ENCODE results near the gene GRXCR1. TPM values are rescaled to one million over a fixed set of nuclear protein-coding genes. Genes with fewer than 3 reads are reported as not detected.

GRXCR1 gene
- total RNA-seq, 1 experiment from 2014 or later: not detected

DNA sequence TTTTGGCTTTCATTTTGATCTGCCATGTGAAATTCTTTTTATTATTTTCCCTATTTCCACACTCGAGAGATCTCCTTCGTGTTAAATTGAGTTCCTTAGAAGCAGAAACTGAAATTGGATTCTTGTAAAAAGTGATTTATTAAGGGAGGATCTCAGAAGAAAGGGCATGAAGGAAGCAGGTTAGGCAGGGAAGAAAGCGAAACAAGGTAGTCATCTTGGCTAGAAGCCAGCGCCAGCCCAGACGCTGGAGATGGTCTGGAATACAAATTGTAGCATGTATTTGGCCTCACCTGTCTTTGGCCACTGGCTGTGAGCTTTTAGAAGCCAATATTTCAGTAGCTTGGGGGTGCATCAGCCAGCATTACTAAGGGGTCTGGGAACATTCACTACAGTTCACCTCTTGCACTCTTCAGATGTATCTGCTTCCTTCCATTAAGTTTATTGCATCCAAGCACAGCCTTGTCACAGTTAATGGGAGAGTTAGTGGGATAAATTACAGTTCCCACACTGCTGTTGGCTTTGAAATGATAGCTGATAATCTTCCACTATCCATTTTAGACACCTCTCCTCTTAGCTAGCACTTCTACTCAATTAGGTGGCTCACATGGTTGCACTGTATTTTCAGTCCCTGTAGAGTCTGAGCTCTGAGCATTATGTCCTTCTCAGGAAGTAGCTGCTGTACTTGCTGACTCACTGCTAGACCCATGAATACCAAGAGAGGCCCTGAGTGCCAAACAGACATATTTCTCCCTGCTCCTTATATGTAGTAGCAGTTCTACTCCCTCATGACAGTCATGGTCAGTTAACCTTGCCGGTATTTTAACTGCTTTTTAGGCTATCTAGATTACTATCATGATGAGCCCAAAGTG lies 14.6 kb downstream of the GRXCR1 start:
- Histone ChIP-seq H3K27ac (ENCODE audit: low read length) (no peak overlapping the region), H3K27me3 (ENCODE audit: control insufficient read depth, insufficient read depth, low read length) (no peaks in the 10 kb centered on the region), H3K4me3 (ENCODE audit: low read depth in 2 of 2, low read length in 2 of 2) (no peak overlapping the region), H3K9me3 (ENCODE audit: control insufficient read depth, insufficient read depth, low read depth, low read length) (no peaks in the 10 kb centered on the region), H3K4me1 (ENCODE audit: control insufficient read depth, insufficient read depth, low read length) (no peaks in the 10 kb centered on the region), H3K36me3 (ENCODE audit: control insufficient read depth, insufficient read depth, low read length) (no peaks in the 10 kb centered on the region)
- BruUV-seq (replicated peaks): no TSS peak
- CTCF ChIA-PET: no interaction called here
- ATAC-seq (no peak), DNase-seq (ENCODE audit: low read depth, low spot score) (no peak)
- no peak for TF ChIP-seq SIN3A (IDR thresholded peaks at IDR 0.05; ENCODE audit: borderline replicate concordance, insufficient read depth, low read depth, low read length)
- TF ChIP-seq, protein P1, sequence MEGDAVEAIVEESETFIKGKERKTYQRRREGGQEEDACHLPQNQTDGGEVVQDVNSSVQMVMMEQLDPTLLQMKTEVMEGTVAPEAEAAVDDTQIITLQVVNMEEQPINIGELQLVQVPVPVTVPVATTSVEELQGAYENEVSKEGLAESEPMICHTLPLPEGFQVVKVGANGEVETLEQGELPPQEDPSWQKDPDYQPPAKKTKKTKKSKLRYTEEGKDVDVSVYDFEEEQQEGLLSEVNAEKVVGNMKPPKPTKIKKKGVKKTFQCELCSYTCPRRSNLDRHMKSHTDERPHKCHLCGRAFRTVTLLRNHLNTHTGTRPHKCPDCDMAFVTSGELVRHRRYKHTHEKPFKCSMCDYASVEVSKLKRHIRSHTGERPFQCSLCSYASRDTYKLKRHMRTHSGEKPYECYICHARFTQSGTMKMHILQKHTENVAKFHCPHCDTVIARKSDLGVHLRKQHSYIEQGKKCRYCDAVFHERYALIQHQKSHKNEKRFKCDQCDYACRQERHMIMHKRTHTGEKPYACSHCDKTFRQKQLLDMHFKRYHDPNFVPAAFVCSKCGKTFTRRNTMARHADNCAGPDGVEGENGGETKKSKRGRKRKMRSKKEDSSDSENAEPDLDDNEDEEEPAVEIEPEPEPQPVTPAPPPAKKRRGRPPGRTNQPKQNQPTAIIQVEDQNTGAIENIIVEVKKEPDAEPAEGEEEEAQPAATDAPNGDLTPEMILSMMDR (IDR thresholded peaks at IDR 0.05): no peak
- no peak for TF ChIP-seq REST (IDR thresholded peaks at IDR 0.05; ENCODE audit: insufficient read depth in 1 of 2, low read depth in 2 of 2, low read length in 1 of 2)
- no peak for TF ChIP-seq TCF7L2 (IDR thresholded peaks at IDR 0.05; ENCODE audit: low read depth, low read length)
- TF ChIP-seq POLR2AphosphoS5 (IDR thresholded peaks at IDR 0.05; ENCODE audit: low read depth, low read length): no peak
- in situ Hi-C loops (cut with HindIII; ENCODE audit: low pct_unique_long_range_greater_than_20kb, low sequenced_read_pairs): no loop called here
- intact Hi-C loops (cut with micrococcal nuclease; ENCODE audit: unreplicated experiment): no loop called here
- POLR2A ChIA-PET: no interaction called here

DNA sequence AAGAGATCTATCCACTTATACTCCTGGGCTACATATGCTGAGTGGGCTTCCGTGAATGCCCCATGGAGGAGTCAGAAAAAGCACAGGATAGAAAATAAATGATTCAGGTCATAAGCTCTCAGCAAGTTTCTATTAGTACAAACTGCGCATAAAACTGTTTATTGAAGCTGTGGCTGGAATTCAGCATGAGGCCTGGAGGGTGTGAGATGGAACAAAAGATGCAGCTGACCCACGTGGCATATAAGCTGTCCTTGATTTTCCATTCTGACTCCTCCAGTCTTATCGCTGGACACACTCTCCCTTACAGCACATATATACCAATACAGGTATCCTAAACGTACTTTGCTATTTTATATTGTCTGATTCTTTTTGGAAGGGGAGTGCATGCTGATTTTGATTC lies 17.9 kb downstream of the GRXCR1 start:
- Histone ChIP-seq H3K27me3 (ENCODE audit: control insufficient read depth, insufficient read depth, low read length) (no peaks in the 10 kb centered on the region), H3K36me3 (ENCODE audit: control insufficient read depth, insufficient read depth, low read length) (no peaks in the 10 kb centered on the region), H3K9me3 (ENCODE audit: control insufficient read depth, insufficient read depth, low read depth, low read length) (no peaks in the 10 kb centered on the region), H3K27ac (ENCODE audit: low read length) (no peak overlapping the region), H3K4me3 (ENCODE audit: low read depth in 2 of 2, low read length in 2 of 2) (no peak overlapping the region), H3K4me1 (ENCODE audit: control insufficient read depth, insufficient read depth, low read length) (no peaks in the 10 kb centered on the region)
- intact Hi-C loops (cut with micrococcal nuclease; ENCODE audit: unreplicated experiment): no loop called here
- DNase-seq (ENCODE audit: low read depth, low spot score) (no peak), ATAC-seq (no peak)
- ChIA-PET POLR2A (no interaction called here), CTCF (no interaction called here)
- TF ChIP-seq POLR2AphosphoS5 (IDR thresholded peaks at IDR 0.05; ENCODE audit: low read depth, low read length) (no peak), TCF7L2 (IDR thresholded peaks at IDR 0.05; ENCODE audit: low read depth, low read length) (no peak), REST (IDR thresholded peaks at IDR 0.05; ENCODE audit: insufficient read depth in 1 of 2, low read depth in 2 of 2, low read length in 1 of 2) (no peak), SIN3A (IDR thresholded peaks at IDR 0.05; ENCODE audit: borderline replicate concordance, insufficient read depth, low read depth, low read length) (no peak)
- in situ Hi-C loops (cut with HindIII; ENCODE audit: low pct_unique_long_range_greater_than_20kb, low sequenced_read_pairs): no loop called here
- no TSS peak for BruUV-seq (replicated peaks)

All from Panc1 (cell line).